Measurements from ENCODE around the gene NR5A2.
A peak's percentile ranks its signal among the peaks of the same experiment; 100 is the strongest.

NR5A2 gene

DNA sequence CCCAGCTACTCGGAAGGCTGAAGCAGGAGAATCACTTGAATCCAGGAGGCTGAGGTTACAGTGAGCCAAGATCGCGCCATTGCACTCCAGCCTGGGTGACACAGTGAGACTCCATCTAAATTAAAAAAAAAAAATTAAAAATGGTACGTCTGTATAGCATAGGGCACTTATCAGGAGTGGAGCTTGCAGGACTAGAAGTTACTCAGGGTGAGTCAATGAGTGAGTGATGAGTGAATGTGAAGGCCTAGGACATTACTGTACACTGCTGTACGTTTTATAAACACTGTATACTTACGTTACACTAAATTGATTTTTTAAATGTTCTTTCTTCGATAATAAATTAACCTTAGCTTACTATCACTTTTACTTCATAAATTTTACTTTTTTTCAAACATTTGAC lies 183.6 kb downstream of the NR5A2 start:
- no peak for DNase-seq

DNA sequence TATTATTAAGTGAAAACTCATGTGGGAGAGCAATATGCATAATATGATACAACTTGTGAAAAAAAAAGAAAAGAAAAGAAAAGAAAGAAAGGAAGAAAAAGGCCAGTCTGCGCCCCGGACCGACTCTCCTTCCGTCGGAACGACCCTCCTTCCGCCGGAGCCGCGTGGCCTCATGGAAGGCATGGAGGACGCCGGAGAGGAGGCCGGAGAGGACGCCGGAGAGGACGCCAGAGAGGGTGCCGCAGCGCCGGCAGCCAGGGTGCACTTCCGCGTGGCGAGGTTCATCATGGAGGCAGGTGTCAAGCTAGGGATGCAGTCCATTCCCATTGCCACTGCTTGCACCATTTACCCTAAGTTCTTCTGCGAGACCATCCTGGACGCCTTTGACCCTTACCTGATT lies 185.9 kb downstream of the NR5A2 start:
- DNase-seq, result no peak

DNA sequence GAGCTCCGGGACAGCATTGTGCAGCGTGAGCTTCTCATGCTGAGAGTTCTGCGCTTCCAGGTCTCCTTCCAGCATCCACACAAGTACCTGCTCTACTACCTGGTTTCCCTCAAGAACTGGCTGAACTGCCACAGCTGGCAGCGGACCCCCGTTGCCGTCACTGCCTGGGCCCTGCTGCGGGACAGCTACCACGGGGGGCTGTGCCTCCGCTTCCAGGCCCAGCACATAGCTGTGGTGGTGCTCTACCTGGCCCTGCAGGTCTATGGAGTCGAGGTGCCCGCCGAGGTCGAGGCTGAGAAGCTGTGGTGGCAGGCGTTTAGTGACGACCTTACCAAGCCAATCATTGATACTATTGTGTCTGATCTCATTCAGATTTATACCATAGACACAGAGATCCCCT lies 186.4 kb downstream of the NR5A2 start:
- no peak for DNase-seq

DNA sequence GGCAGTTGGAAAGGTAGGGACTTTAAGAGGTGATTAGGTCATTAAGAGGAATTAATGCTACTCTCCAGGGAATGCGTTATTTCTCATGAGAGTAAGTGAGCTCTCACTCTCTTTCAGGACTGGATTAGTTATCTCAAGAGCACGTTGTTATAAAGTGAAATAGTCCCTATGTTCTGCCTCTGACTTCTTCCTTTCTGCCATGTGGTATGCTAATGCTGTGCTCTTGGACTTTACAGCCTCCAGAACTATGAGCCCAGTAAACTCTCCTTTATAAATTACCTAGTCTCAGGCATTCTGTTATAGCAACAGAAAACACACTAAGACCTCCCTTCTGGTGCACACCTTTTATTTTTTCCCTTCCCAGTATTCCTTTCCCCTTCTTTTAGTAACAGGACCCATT lies 187.8 kb downstream of the NR5A2 start:
- DNase-seq, result no peak

DNA sequence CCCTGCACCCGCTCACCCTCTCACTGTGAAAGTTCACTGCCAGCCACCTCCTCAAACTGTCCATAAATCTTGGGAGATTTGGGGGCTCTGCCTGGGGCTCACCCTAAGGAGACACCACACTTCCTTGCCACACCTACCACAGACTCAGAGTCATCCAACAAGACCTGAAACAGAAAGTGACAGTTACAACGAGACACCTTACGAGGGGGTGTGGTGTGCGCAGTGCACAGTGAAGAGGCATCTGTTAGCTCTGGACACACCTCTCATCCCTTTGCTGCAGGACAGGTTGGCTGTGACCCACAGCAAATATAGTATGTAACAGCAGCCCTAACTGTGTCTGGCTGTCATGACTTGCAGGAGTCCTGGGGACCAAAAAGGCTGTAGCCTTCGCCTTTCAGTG lies 190.2 kb downstream of the NR5A2 start:
- no peak for DNase-seq

DNA sequence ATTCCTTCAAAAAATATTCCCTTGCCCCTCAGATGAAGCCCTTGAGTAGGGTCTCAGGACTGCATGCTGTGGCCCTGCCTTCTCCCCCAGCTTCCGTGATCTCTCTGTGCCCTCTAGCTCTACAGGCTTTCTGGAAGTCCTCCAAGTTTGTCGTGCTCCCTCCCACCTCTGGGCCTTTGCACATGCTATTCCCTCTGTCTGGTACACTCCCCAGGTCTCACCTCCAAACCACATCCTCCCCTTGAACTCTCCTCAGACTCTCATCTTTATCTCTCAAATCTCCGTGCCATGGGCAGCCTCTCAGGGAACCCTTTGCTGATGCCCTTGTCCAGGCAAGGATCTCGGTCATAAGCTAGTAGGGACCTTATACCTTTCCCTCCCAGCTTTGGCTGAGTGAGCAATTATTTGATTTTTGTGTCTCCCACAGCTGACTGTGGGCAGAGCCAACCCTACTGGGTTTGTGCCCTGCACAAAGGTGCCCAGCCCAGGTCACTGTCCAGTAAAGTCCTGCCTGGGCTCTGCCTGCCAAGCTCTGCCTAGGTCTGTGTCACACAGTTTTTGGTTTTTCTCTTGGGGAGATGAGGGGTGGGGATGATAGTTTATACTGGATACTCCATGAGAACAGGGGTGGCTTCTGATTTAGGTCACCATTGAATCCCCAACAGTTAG lies 194.2 kb downstream of the NR5A2 start:
- no peak for DNase-seq

DNA sequence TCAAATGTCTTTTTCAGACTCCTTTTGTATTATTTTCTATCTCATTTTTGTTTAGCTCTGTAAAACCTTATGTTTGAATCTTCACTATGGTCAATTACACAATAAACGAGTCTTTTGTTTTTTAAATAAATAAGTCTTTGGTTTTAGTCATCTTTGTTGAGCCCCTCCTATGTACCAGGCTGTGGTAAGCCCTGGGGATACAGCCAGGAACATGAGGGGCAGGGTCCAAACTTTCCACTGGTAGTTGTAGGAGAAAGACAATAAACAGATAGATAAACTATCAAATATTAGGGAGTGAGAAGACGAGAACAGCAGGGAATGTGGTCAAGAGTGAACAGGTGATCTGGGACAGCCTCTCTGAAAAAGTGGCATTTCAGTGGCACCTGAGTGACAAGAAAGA lies 195.7 kb downstream of the NR5A2 start:
- DNase-seq, result no peak

DNA sequence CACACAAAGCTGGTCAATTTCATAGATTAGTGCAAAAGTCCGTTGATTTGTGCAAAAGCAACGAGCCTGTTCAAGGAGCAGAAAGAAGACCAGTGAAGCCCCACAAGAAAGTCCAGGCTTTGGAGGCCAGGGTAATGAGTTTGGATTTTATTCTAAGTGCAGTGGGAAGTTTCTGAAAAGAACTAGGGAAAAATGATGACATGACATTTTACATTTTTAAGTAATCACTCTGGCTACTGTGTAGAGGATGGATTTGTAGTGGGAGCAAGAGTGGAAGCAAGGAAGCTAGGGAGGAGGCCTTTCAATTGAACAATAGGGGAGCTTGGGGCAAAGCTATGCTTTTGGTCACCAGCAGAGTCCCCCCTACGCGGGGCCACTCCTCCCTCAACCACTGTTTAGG lies 196.1 kb downstream of the NR5A2 start:
- DNase-seq, result no peak

DNA sequence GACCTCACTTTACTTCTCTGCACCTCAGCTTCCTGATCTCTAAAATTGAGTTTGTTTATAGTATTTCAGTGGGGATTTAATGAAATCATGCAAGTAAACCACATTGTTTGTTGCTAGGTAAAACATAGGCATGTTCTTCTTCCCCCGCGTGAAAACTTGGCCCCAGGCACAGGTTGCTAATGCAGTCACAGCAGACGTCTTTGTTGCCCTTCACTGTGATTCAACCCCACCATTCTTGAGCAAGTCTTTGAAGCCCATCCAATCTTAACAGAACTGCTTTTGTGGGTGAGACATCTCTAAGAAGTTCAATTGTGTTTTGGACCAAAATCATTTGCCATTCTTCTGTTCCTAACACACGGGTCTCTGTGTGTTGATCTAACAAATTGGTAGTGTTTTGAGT lies 196.8 kb downstream of the NR5A2 start:
- no peak for DNase-seq

DNA sequence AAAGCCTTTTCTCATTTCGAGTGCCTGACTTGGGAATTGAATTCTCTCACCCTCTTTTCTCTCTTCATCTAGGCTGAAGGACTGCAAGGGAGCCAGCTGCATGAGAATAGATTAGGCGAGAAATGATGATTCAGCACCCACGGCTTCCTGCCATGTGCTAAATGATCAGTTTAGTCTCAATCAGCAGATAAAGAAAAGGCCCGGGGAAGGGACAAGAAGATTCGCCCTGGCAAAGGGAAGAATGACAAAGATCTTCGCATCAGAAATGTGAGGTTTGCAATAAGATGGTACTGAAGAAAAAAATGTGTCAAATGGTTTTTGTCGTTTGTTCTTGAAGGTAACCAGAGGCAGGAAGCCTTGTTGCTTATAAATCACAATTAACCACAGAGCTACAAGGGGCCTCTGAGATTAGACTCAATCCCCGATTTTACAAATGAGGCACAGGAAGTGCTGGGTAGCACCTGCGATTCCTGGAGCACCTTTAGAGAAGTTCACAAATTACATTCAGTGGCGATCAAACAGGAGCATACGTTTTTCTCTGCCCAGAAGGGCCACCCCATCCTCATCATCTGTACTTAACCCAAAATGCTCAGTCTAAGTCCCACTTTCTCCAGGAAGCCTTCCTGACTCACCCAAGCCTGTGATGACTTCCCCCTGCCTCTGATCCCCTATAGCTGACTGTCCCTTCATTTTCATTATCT lies 198.9 kb downstream of the NR5A2 start:
- DNase-seq, result no peak

DNA sequence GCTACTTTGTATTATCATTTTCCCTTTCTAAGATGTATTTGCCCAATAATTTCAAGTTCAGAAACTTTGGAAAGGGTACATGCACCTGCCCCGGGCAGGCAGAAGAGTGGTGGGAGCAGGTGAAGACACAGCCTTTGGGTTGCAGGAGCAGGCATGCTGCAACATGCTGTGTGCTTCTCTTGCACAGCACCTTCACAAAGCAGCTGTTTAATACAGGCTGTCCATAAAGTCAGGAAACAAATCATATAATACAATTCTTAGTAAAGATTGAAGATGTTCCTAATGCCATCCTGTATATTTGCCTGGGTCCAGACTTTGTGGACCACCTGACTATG lies 199.4 kb downstream of the NR5A2 start:
- DNase-seq, result peak; percentile 77
